Measurements from ENCODE around the gene CDK11B.

- no peak for TF ChIP-seq CTCF (IDR thresholded peaks at IDR 0.05)
- no peak for TF ChIP-seq POLR2A (IDR thresholded peaks at IDR 0.05)
These were observed 31.5 kb downstream of the CDK11B start for GRCh38 chr1:1627261-1627828.
